RKO (cell line): ENCODE results near the gene MYBPHL.
"Not testable (repeated sequence)": the region's sequence is repeated elsewhere in the genome, so short reads cannot be mapped to it uniquely, and the experiment has no call there.

Source experiments
- DNase-seq: peaks from one replicate; pipeline ENCODE4 v3.0.0-alpha.2; 2016; ENCODE audit warnings: low spot score

Gene MYBPHL

DNA sequence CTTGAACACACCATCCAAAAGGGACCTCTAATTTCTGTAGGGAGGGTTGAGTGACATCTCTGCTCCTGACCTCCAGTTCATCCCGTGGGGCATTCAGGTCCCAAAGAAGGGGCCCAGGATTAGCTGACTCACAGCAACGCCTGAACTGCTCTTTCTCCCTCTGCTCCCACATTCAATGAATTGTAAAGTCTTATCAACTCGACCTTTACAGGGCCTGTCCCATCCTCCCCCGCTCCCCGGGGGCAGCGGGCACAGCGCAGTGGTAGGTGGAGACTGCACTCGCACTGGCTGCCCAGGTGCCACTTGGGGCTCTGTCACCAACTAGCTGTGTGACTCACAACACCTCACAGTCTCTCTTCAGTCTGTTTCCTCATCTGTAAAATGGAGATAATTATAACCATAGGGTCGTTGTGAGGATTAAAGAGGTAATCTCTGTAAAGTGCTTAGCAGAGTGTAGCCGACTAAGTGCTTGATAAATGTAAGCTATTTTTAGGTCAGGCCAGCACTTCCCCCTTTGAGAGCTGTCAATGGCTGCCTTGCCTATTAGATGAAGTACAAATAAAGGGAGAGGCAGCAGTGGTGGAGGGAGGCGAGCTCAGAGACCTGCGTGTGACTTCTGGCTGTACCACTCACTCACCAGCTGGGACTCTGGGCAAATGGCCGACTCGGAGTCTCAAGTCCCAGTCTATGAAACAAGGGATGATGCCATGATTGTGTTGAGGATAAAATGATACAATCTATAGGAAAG lies 637 bp upstream of the MYBPHL start:
- DNase-seq: no peak

DNA sequence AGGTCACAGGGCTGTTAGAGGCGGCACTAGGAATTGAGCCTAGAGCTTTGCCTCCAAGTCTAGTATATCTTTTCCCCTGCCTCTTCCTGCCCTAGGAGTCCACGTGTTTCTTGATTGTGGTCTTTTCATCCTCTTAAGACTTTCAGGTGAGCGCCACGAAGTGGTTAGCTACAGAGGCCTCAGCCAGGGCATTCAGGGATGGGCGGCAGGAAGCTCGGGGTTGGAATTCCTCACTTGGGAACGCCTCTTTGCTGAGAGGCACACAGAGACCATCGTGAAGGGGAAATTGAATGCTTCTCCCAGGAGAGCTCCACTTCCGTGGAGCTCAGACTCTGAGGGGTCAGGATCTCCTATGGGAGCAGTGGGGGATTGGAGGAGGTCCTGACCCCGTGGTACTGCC lies 820 bp downstream of the MYBPHL start:
- DNase-seq: not testable (repeated sequence)

DNA sequence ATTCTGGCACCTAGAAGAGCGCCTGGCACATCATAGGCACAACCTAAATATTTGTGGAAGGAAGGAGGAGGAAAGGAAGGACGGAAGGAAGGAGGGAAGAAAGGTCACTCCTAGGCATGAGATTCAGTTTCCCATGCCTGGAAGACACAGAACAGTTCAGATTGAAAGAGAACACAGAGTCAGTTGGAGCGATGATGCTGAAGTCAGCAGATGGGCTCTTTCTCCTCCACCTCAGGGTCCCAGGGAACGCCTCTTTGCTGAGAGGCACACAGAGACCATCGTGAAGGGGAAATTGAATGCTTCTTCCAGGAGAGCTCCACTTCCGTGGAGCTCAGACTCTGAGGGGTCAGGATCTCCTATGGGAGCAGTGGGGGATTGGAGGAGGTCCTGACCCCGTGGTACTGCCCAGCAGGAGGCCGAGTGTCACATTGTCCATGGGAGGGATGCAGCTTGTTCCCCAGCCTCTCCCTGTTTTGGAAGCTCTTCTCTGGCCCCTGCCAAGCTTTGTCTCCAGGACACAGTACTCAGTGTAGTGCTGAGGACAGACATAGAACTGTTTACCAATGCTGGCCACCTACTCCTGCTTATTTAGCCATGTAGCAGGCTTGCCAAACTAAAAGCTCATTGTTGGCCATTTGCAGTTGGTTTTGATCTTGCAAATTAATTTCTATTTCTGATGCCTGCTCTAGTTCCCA lies 2.4 kb downstream of the MYBPHL start:
- DNase-seq: no peak

DNA sequence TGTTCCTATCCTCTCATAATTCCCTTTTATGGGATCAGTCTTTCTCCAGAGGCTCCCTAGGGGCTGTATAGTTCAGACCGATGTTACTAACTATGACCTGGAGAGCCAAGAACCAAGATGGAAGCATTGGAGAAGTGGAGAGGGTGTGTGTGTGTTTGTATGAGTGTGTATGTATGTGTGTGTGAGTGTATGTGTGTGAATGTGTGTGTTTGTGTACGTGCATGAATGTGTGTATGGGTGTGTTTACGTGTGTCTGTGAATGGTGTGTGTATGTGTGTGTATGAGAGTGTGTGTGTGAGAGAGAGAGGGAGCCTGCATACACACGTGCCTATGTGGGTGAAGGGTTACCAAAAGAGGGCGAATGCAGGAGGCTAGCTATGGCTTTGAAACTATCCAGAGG lies 4.9 kb downstream of the MYBPHL start:
- no peak for DNase-seq

DNA sequence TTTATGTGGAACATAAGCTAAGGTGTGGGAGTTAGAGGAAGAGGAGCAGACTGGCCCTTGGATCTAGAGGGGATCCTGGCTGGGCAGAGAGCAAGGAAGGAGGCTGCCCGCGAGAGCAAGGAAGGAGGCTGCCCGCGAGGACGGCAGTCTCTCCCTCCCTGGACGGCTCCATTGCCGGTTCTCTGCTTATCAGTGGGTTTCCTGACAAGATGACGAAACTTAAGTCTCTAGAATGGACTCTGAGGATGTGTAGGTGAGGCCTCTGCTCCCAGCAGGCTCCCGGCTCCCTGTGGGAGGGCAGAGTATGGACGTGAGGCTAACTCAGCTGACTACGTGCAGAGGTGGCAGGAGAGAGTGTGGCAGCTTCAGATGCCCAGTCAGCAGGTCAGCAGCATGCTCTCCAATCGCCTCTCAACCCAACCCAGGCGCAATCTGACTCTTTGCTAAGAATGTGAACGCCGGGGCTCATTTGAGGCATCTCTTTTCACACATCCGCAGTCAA lies 6.1 kb downstream of the MYBPHL start:
- DNase-seq: no peak

DNA sequence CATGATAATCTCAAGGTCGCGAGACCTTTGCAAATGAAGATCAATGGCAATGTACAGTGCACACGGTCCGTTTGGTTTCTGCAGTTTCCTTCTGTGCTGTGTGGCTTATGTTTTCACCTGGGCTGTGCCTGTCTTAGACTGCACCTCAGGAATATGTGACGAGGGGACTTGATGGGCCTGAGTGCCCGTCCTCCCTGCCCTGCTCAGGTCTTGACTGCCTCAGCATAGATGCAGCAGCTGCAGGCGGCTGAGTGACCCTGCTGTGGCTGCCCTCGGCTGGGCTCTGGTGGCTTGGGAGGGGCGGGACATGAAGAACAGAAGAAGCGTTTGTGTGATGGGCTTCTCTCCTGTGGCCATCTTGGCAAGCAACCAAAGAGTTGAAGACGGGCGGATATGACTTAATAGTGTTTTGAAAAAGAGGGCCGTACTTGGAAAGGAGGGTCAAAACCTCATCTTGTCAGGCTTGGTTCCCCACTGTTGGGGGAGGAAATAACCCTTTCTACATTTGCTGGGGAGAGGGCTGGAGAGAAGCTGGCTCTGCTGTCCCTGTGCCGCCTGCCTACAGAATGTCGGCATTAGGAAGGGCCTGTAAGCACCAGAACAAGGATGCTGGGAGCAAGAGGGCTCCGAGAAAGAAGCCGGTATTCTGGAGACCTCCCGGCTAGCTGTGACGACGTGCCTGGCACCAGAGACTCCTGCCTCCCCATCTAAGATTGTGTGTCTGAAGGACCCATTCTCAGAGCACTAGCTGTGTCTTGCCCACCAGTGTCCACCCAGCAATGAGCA lies 7.1 kb downstream of the MYBPHL start:
- DNase-seq: no peak

DNA sequence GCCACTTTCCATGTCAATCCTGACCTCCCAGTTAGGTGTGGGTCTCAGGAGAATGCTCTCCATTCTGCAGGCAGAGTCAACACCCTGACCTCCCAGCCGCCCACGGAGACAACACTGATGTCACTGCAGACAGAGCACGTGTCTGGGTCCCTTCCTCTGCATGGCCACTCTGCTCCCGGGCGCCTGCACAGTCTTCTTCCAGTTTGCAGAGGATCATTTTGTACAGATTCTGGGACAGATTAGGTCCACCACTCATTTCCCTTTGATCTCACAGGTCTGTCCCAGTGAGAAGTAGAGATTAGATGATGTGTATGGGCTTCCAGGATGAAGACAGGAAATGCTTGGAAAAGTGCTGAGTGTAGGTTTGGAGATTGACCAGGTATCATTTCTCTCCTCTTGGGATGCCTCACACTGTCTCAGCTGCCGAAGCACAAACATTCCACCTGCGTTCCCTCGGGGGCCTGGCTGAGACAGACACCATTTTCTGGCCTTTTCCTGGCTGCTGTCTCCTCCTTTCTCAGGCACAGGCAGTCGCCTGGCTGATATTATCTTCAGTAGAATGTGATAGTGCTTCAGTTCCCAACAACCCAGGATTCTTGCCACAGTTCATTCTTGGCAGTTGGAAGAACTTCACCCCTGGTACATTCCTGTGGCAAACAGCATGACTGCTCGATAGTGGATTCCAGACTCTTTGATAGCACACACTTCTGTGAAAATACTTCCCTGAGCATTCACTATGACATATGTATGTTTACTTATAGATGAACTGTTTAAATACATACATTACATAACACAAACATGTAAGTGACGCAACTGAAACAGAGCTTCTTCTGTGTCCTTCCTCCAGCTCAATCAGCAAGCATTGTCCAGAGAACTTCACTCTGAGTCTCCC lies 7.9 kb downstream of the MYBPHL start:
- DNase-seq: no peak

DNA sequence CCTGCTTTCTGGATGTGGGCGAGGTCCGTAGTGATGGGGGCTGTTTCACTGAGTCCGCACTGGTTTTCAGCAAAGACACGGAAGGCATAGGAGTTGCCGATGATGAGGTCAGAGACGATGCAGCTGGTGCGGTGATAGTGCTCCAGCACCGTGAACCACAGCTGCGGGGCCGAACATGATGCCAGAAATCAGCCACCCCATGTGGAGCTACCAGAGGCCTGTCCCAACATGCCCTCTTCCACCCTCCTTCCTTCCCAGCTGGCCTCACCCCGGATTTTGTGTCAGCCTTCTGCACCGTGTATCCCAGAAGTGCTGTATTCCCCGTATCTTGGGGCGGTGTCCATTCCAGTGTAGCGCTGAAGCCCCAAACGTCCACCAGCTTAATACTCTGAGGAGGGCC lies 10.0 kb downstream of the MYBPHL start:
- no peak for DNase-seq

DNA sequence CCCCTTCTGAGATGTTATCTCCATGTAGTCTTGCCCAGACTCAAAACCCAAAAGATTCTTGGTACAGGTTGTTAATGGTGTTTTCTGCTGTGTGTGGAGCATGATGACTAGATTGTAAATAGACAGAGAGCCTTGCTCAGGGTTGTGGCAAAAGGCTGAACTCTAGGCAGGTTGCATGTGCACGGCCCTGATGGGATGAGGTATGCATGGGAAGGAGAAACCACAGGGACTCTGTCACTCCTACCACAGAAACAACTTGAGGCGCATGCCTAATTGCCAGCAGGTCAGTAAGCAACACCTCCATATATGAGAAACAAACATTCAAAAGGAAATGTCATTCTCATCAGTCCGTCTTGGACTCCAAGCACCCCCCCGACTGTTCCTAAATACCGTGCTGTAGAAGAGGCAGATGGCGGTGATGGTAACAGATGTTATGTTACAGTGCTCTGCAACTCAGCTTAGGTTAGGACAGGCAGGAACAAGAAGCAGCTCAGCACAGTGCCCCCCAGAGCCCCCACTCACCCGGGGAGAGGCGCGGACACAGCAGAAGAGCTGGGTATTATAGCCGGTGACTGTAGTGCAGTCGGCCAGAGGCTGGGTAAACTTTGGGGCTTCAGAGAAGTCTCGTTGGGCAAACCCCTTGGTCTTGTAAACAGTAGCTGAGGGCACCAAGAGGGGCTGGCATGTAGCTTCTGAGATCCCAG lies 10.9 kb downstream of the MYBPHL start:
- DNase-seq: no peak

DNA sequence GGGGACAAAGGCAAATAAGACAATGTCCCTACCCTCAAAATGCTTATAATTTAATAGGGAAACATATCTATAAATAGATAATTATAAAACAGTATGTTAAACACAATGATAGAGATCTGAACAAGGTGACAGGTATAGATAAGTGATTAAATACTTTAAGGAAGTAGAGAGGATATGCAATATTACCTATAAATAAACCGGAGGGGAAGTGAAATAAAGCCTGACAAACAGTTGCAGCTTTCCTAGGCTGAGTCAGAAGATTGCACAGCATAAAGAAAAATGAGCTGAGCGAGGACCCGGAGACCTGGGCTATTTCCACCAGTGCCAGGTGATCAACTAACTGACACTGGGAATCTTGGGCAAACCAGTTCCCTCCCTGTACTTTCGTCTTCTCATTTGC lies 12.3 kb downstream of the MYBPHL start:
- DNase-seq: no peak

DNA sequence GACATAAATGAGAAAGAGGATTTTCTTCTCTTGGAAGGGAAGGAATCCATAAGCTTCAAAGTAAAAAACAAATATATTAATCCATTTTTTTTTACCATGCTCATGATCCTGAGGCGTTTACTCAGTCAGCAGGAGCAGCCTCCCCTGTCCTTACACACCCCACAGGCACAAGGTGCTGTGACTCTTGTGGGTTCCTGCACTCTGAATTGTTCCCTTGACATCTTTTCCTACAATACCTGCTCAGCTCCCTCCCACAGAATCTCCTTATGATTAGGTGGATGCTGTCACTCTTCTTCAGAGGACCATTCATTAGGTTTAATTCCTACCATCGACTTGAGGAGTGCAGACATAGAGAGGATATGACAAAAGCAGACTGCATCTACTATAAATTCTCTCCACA lies 13.8 kb downstream of the MYBPHL start:
- DNase-seq: no peak

DNA sequence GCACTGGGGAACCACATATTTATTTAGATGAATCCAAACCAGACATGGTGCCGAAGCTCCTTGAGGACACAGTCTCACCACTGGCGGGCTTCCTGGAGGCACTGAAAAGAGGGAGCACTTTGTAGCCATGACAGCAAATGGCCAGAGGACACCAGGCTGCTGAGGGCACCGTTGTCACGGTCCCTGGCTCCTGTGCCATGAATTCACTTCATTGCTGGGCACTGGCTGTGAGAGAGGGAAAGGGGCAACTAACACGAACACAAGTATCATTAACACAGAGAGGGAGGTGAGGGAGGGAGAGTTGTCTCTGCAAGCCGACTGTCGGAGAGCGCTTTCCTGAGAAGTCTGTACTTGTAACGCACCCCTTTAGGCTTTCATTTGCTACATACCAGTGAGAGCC lies 14.4 kb downstream of the MYBPHL start:
- DNase-seq: no peak

DNA sequence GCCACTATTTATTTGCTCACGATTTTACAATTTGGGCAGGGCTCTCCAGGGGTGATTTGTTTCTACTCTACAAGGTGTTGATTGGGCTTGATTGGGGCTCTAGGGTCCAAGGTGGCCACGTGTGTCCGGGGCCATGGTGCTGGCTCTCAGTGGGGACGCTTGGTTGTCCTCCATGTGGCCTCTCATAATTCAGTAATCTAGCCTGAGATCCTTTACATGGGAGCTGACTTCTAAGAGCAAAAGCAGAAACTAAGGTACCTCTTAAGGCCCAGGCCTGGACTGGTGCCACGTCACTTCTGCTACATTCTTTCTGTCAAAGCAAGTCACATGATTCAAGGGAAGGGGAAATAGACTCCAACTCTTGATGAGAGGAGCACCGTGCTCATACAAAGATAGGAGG lies 15.8 kb downstream of the MYBPHL start:
- DNase-seq: no peak

DNA sequence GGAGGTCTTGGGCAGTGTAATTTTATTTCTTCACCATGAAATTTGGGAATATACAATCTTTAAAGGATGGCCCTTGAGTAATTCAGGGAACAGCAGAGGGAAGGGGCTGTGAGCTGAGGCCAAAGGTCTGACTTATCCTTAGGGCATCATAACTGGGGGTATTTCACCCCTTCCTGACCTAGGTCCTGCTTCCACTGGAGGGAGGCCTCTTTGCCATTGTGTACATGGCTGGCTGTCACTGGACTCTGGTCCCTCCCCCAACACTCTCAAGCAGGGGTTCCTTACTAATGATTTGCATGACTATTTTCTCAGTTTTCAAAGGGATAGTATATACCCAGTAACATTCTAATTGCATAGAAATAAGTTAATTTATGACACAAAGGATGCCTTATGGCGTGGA lies 16.7 kb downstream of the MYBPHL start:
- DNase-seq: no peak

DNA sequence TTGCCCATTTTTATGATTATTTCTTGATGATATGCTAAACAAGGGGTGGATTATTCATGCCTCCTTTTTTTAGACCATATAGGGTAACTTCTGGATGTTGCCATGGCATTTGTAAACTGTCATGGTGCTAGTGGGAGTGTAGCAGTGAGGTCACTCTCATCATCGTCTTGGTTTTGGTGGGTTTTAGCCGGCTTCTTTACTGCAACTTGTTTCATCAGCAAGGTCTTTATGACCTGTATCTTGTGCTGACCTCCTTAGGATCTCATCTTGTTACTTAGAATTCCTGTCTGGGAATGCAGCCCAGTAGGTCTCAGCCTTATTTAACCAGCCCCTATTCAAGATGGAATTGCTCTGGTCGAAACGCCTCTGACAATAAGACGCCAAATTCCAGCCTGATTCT lies 20.0 kb downstream of the MYBPHL start:
- DNase-seq: not testable (repeated sequence)

DNA sequence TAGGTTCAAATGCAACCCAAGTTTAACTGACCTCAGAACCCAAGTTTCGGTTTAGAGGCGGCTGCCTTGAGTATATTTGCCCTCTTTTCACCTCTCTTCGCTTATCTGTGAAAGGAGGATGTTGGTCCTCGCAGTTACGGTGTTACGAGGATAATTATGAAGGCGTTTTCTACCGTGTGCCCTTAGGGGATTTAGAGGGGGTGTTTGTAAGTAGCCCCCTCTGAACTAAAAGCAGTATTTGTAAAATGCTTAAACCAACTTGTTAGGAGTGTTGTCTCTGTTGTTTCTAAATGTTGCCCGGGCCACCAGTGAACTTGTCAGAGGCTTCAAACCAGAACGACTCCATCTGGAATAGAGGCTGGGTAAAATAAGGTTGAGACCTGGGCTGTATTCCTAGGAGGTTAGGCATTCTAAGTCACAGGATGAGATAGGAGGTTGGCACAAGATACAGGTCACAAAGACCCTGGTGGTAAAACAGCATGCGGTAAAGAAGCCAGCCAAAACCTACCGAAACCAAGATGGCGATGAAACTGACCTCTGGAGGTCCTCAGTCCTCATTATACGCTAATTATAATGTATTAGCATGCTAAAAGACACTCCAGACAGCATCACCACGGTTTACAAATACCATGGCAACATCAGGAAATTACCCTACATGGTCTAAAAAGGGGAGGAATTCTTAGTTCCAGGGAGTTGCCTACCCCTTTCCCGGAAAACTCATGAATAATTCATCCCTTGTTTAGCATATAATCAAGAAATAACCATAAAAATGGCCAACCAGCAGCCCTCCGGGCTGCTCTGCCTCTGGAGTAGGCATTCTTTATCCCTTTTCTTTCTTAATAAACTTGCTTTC lies 22.8 kb downstream of the MYBPHL start:
- no peak for DNase-seq

DNA sequence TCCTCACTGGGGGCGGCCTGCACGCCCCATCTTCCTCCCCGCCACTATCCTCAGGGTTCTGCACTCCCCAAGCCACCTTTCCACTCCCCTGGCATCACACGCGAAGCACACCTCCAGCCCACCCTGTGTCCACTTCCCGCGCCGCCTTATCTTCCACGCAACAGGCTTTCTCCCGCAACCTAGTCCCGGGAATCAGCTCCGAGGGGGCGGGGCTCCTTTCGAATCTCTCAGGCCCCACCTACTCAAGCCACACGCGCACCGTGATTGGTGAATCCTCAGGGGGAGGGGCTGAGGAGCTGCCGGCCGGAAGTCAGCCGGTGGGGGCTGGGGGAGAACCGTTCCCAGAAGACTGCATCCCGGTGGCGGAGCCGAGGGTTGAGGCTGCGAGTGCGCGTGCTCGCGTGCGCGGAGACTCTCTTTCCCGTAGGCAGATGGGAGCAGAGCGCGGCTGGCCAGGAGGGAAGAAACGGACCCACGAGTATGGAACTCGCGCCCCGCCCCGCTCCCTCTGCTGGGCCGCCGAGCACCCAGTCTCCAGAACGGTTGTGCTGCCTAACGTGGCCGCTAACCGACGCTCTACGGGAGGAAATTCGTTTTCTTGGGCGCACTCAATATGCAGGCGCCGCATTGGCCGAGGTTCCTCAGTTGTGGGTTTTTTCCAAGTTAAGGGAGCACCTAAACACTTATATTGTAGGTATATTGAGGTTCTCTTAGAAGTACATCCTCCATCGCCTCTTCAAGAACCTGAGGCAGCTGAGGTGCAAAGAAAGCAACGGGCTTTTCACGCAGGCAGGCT lies 23.7 kb downstream of the MYBPHL start, which contains the start of gene PSRC1:
Gene PSRC1 (minus strand): TSS at position 194 of the 796 bp plus-strand sequence.
- peak; percentile 95 for DNase-seq

DNA sequence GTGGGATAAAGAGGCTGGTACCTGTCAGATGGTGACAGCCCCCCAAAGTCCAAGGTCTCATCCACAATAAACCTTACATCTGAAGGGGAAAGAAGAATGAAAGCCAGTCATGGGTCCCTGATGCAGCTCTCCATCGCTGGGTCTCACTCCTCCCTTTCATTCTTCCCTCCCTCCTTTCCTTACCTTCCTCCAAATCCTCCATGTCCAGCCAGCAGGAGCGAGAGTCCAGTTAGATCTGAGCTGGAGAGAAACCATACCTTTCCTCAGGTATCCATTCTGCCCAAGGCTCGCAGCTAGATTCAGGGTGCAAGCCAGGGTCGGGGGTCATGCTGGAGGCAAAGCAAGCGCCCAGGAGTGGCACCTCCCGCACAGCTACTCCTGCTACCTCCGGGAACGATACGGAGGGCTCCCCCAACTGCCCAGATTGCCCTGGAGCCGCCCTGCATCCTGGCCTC lies 24.3 kb downstream of the MYBPHL start:
- no peak for DNase-seq
